Liver (tissue), 2 donors: ENCODE measurements around the gene WDFY3.

Source experiments
- CTCF ChIP-seq: fragments of 150-350 bp; IDR thresholded peaks from 2 replicates; pipeline ENCODE4 v1.5.1; 2017; ENCODE audit warnings: improper control_type of control experiment, low read depth, low read length; ENCODE audit not compliant: missing input control
- MAX ChIP-seq: IDR thresholded peaks from 2 replicates; pipeline ENCODE4 v1.6.1; 2016; ENCODE audit warnings: antibody characterized with exemption
- YY1 ChIP-seq: IDR thresholded peaks from 2 replicates; pipeline ENCODE4 v1.6.1; 2016; ENCODE audit warnings: antibody characterized with exemption, mild to moderate bottlenecking
- donor health status: healthy.

GRCh38 chr4:84948056-84948455 lies 18.4 kb downstream of the WDFY3 start:
- no peak for TF ChIP-seq CTCF
- TF ChIP-seq MAX, result no peak
- TF ChIP-seq YY1, result no peak
